K562 (cell line): ENCODE data around the gene MATN1. TPM values are rescaled to one million over a fixed set of nuclear protein-coding genes. Genes with fewer than 3 reads are reported as not detected.

Experiments used
- CTCF ChIP-seq, 3 experiments: IDR thresholded peaks in 2 of 3; conservative IDR thresholded peaks in 1 of 3; 2 replicates each; pipeline ENCODE4 v1.5.1; 2011 to 2012; ENCODE audit warnings: low read length in 3 of 3, mild to moderate bottlenecking in 3 of 3, control low read depth in 2 of 3, improper control_type of control experiment in 1 of 3, inconsistent platforms in 1 of 3, low read depth in 1 of 3, mixed read lengths in 1 of 3, moderate library complexity in 1 of 3; ENCODE audit not compliant: insufficient read depth in 2 of 3
- ESRRA ChIP-seq: fragments of 450-650 bp; IDR thresholded peaks from 2 replicates; pipeline ENCODE4 v1.6.1; 2014; ENCODE audit warnings: low read depth, mild to moderate bottlenecking, moderate library complexity, borderline replicate concordance
- EWSR1 ChIP-seq: fragments of 450-650 bp; IDR thresholded peaks from 2 replicates; pipeline ENCODE4 v1.6.1; 2018; ENCODE audit warnings: borderline replicate concordance, mild to moderate bottlenecking, low read depth, moderate library complexity; ENCODE audit not compliant: partially characterized antibody
- HDAC8 ChIP-seq: fragments of 450-650 bp; IDR thresholded peaks from 2 replicates; pipeline ENCODE4 v1.6.1; 2016; ENCODE audit warnings: mild to moderate bottlenecking, missing genetic modification characterization, moderate library complexity, missing compliant biosample characterization
- PKNOX1 ChIP-seq: fragments of 450-650 bp; IDR thresholded peaks from 2 replicates; pipeline ENCODE4 v1.6.1; 2016
- PML ChIP-seq: IDR thresholded peaks from 2 replicates; pipeline ENCODE4 v1.6.1; 2012; ENCODE audit warnings: low read length, inconsistent platforms
- RAD21 ChIP-seq, 2 experiments: fragments of 250-450 bp in 1 of 2; fragments of 450-650 bp in 1 of 2; sonication (Bioruptor Pico) in 1 of 2; formaldehyde crosslinking in 1 of 2; IDR thresholded peaks in 1 of 2; conservative IDR thresholded peaks in 1 of 2; 2 replicates each; pipeline versions ENCODE4 v1.4.0 to v1.8.0; 2020 to 2022; ENCODE audit warnings: mild to moderate bottlenecking in 2 of 2, moderate library complexity in 1 of 2
- REST ChIP-seq, 2 experiments: fragments of 450-650 bp; formaldehyde crosslinking in 1 of 2; IDR thresholded peaks; 2 replicates each; pipeline versions ENCODE4 v1.4.0 to v1.6.1; 2014 to 2020; ENCODE audit warnings: mild to moderate bottlenecking in 2 of 2, borderline replicate concordance in 1 of 2, low read depth in 1 of 2
- RHOXF2B ChIP-seq: fragments of 250-450 bp; sonication (Bioruptor Pico); conservative IDR thresholded peaks from 2 replicates; pipeline ENCODE4 v1.5.1; 2021
- SREBF2 ChIP-seq: sonication (generic); formaldehyde crosslinking; IDR thresholded peaks from 2 replicates; pipeline ENCODE4 v1.4.0; 2020; ENCODE audit warnings: mild to moderate bottlenecking, missing genetic modification reagents
- TFAM ChIP-seq: fragments of 250-450 bp; sonication (Bioruptor Pico); conservative IDR thresholded peaks from 2 replicates; pipeline ENCODE4 v1.5.0; 2021; ENCODE audit warnings: mild to moderate bottlenecking, moderate library complexity
- ZBTB5 ChIP-seq: fragments of 450-650 bp; IDR thresholded peaks from 2 replicates; pipeline ENCODE4 v1.6.1; 2017; ENCODE audit warnings: antibody characterized with exemption
- ZNF134 ChIP-seq: fragments of 250-450 bp; sonication (Bioruptor Pico); conservative IDR thresholded peaks from 2 replicates; pipeline ENCODE4 v1.4.0; 2020
- ZNF347 ChIP-seq: fragments of 450-650 bp; formaldehyde crosslinking; IDR thresholded peaks from 2 replicates; pipeline ENCODE4 v1.4.0; 2020; ENCODE audit warnings: low read depth, mild to moderate bottlenecking, moderate library complexity
- ZNF384 ChIP-seq: IDR thresholded peaks from 2 replicates; pipeline ENCODE4 v1.6.1; 2012; ENCODE audit warnings: low read depth, low read length, improper control_type of control experiment
- polyA plus RNA-seq, 8 experiments: library from polyadenylated mRNA; depleted of rRNA in 4 of 8; stranded (reverse) in 5 of 8; unstranded in 3 of 8; fragments of >200 nt; fragmentation: Nextera tagmentation in 2 of 8; fragmentation: Illumina TruSeq in 1 of 8; extraction: Ambion mirVana in 2 of 8; extraction: Trizol in 1 of 8; gene quantifications; 2 replicates each; pipeline versions ENCODE4 v1.2.1 to v1.2.3, GENCODE V29; 2011 to 2014; ENCODE audit warnings: inconsistent platforms in 1 of 8, missing spikeins in 1 of 8
- total RNA-seq, 7 experiments: library from RNA; depleted of rRNA in 6 of 7; stranded (reverse); fragments of >200 nt in 6 of 7; fragmentation: Illumina TruSeq in 2 of 7; extraction: Trizol in 2 of 7; gene quantifications; 2 replicates each; pipeline versions ENCODE4 v1.2.1 to v1.2.3, GENCODE V29; 2011 to 2021; ENCODE audit warnings: low replicate concordance in 1 of 7

MATN1 gene
- total and polyA plus RNA-seq, 9 of the 15 experiments (the other 6 are each of a cell fraction or from before 2014, with no cell fraction given) = 0.10 to 2.3 (median 1.2) TPM

GRCh38 chr1:30731806-30732276, 8.5 kb upstream of the MATN1 start (continued):
- TF ChIP-seq REST (IDR thresholded peaks at IDR 0.05; ENCODE audit: borderline replicate concordance) (no peak), REST (CRISPR knock-in tag; IDR thresholded peaks at IDR 0.05; ENCODE audit: low read depth) (peak; percentile 72; the same call in 1 of the 2 replicates), TFAM (CRISPR knock-in tag) (no peak), HDAC8 (tag) (no peak), ZBTB5 (no peak), CTCF (IDR thresholded peaks at IDR 0.05 in 2 of 3, conservative IDR thresholded peaks at IDR 0.05 in 1 of 3; ENCODE audit: insufficient read depth in 2 of 3, low read depth in 1 of 3, low read length in 3 of 3) (no peak), PML (no peak), ZNF134 (CRISPR knock-in tag) (peak; percentile 52), ZNF347 (CRISPR knock-in tag) (no peak), RAD21 (CRISPR knock-in tag; conservative IDR thresholded peaks at IDR 0.05 in 1 of 2, IDR thresholded peaks at IDR 0.05 in 1 of 2) (no peak; a peak in 1 of 4 replicates), PKNOX1 (peak; percentile 32; the same call in 1 of the 2 replicates), ESRRA (peak; percentile 40; the same call in 1 of the 2 replicates), ZNF384 (no peak), SREBF2 (CRISPR knock-in tag) (no peak), EWSR1 (no peak), RHOXF2B (CRISPR knock-in tag) (0 out of 2 replicates have a peak, but pooled peaks have one; percentile 4)
